PFSK-1 (cell line): ENCODE measurements around the gene ARMC3.

Experiments used
- FOXP2 ChIP-seq: optimal IDR thresholded peaks from 2 replicates; pipeline ENCODE3; 2011; ENCODE audit warnings: borderline replicate concordance, control low read depth, inconsistent platforms; ENCODE audit not compliant: insufficient read depth; ENCODE audit errors: extremely low read length, extremely low read depth
- POLR2AphosphoS5 ChIP-seq: IDR thresholded peaks from 2 replicates; pipeline ENCODE4 v1.6.1; 2012; ENCODE audit warnings: low read depth, mild to moderate bottlenecking, control low read depth, low read length, moderate library complexity
- REST ChIP-seq, 2 experiments: IDR thresholded peaks; 2 replicates each; pipeline versions ENCODE4 v1.6.1 to v1.8.0; 2011 to 2012; ENCODE audit warnings: low read depth in 2 of 2, low read length in 2 of 2, control low read depth in 1 of 2, inconsistent platforms in 1 of 2, mild to moderate bottlenecking in 1 of 2, moderate library complexity in 1 of 2; ENCODE audit not compliant: insufficient read depth in 1 of 2
- SIN3A ChIP-seq: IDR thresholded peaks from 2 replicates; pipeline ENCODE4 v1.6.1; 2012; ENCODE audit warnings: mild to moderate bottlenecking, low read length, moderate library complexity, borderline replicate concordance; ENCODE audit not compliant: insufficient read depth
- TAF1 ChIP-seq: IDR thresholded peaks from 2 replicates; pipeline ENCODE4 v1.6.1; 2012; ENCODE audit warnings: low read length, control low read depth, borderline replicate concordance; ENCODE audit not compliant: insufficient read depth

GRCh38 chr10:22906767-22907166 is 21.1 kb upstream of the ARMC3 start:
- TF ChIP-seq POLR2AphosphoS5: no peak
- TF ChIP-seq TAF1: no peak
- no peak for TF ChIP-seq REST (IDR thresholded peaks at IDR 0.05; ENCODE audit: insufficient read depth in 1 of 2, low read depth in 2 of 2, low read length in 2 of 2)
- no peak for TF ChIP-seq FOXP2
- TF ChIP-seq SIN3A: no peak
